HG02852 (cell line): ENCODE measurements around the gene MEX3C.

ENCODE experiments used
- ATAC-seq: cut with Tn5 transposase; IDR thresholded peaks from one replicate; pipeline ENCODE4 v1.9.1; 2021; ENCODE audit warnings: mild to moderate bottlenecking, moderate library complexity; ENCODE audit not compliant: unreplicated experiment

The MEX3C gene

DNA sequence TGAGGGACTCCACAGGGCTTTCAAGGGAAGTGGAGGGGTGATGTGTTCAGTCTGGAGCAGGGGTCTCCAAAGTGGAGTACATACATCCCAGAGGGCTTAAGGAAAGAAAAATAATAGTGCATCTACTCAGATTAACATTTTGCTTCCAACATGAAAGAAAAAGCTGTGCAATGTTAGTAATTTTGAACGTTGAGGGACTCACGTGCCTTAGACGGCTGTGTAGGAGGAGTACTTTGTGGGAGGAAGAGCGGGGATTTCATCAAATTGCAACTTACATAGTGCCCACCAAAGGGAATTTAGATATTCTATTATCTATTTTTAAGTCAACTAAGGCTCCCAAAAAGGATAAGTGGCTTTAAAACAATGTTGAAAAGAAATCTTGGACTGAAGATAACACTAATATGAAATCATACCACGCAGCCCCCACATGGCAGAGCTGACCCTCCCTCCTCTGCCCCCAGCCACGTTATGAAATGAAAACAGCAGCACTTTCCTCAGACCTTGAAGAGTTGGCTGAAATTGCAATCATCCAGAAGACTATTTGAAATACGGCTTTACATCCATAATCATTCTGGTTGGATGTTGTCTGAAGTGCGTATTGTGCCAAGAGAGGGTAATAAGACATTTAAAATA is 42.9 kb downstream of the MEX3C start:
- no peak for ATAC-seq

DNA sequence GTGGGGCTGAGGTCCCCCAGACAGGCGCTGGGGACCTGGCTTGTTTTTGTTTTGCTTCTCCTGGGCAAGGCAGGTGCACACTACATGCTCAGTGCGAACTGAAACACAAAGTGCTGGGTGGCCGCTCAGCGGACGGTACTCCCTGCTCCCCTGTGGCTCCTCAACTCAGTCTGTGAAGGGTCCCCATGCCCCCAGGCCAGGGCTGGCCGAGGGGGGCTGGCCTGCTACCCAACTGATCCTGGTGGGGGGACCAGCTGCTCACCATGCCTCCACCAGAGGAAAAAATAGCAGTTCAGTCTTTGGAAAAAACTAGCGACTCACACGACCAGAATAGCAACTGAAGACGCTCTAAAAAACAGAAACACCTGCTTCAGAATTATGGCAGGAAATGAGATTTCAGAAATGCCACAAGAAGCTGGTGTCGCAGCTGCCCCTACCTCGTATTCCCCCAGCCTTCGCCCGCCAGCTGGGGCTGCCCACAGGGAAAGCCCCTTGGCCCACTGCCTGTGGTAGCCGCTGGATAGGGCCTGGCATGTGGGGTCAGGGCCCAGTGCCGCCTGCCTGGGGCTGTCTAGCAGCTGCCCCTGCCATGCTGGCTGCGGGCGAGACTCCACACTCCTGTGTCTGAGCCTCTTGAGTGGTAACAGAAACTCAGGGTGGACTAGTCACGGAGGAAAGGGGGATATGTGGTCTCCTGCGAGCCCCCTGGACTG is 43.7 kb downstream of the MEX3C start:
- ATAC-seq, result peak; percentile 63

DNA sequence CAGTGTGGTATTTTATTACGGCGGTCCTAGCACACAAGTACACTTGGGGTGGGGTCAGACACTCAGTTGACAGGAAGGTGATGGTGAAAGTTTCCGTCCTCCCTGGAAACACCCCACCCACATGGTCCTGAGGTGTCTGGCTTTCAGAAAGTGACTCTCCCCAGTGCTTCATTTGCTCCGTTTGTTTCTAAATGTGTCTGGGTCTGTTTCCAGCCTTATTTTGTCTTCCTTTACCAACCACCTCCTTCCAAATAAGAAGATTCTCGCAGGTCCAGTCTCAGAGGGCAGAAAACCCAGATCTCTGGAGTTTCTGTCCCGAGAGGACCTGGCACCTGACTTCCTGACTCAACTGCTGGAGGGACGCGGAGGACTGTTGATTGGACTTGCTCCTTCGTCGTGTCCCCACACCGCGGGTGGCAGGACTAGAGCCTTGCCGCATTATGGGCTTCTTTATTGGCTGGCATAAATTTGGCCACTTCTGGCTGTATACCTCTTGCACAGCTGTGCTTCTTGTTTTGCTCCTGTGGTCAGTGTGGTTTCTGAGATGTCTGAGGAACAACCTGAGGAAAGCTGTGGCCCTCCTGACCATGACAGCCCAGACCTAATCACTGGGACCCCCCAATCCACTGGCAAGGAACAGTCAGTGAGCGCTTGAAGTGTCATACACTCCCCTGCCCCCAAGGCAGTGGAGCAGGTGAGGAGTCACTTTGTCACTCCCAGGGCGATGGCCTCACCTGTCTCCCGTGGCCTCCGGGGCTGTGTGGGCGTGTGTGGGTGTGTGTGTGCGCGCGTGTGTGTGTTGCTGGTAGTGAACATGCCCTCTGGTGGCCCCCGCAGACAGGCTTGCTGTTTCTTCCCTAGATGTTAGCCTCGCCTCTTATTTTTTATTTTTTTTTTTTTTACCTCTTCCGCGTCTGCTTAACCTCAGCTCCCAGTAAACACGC is 45.6 kb downstream of the MEX3C start:
- peak; percentile 43 for ATAC-seq

DNA sequence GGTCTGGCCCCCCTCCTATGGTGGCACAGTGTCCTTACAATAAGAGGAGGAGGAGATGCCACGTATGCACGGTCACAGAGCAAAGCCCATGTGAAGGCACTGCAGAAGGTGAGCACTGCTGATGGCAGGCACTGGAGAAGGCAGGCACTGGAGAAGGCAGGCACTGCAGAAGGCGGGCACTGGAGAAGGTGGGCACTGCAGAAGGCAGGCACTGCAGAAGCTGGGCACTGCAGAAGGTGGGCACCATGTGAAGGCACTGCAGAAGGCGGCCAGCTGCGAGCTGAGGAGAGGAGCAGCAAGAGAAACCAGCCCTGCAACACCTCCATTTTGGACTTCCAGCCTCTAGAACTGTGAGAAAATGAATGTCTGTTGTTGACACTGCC is 46.3 kb downstream of the MEX3C start:
- no peak for ATAC-seq

DNA sequence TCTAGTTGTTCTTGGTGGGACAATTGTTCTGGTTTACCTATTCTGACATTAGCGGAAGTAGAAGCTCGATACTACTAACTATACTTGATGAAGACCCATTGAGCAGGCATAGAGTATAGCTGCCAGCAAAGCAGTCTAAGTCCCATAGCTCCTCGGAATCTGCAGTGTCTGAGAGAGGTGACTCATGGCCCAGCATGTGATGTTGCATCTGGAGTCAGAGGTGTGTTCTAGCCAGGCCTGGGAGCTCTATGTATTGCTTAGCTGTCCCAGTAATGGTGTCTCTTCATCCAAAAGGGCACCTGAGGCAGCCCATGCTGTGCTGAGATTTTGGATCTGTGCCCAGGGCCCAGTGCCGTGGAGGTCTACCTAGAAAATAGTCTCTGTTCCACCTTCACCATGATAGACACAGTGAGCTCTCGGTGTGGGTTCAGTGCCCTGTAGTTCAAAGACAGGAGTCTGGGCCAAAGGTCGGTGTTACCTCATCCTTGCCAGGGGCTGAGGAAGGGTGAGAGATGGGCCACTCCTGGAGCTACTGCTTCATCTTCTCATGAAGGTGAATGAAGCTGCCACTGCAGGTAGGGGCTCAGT is 47.3 kb downstream of the MEX3C start:
- no peak for ATAC-seq

DNA sequence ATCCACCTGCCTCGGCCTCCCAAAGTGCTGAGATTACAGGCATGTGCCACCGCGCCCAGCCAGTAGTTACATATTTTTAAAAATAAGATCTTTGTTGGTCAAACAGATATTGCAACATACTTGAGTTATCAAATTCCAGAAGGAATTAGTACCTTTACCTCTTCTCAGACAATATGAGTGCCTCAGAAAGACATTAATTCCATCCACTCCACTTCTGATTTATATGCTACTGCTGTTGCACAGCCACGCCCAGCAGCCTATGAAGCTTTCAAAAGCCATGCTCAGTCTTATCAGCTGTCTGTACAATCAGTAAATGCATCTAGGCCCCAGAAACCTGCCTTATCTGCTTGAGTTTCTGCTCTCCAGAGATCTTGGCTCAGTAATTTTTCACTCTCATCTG is 47.8 kb downstream of the MEX3C start:
- no peak for ATAC-seq

DNA sequence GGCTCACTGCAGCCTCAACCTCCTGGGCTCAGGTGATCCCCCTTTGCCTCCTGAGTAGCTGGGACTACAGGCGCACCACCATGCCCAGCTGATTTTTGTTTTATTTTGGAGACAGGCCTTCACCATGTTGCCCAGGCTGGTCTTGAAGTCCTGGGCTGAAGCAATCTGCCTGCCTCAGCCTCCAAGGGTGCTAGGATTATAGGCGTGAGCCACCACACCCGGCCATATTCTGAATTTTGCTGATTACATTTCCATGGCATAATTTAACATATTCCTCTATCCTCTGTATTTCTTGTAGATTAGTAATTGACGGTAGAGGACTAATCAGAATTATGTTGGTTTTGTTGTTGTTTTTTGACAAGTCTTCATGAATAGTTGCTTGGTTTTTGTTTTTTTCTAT is 50.6 kb downstream of the MEX3C start:
- no peak for ATAC-seq

DNA sequence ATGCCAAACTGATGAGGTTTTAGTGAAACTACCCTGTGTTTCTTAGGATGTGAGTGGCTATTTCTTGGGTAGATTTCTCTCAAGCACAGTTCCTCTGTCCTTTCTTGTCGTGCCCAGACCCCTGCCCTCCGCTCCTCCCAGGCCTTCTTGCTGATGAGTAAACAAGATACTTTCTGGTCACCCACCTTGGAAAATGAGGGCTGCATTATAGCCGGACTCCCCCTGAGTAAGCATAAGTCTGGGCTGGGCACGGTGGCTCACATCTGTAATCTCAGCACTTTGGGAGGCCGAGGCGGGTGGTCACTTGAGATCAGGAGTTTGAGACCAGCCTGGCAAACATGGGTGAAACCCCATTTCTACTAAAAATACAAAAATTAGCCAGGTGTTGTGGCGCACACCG is 58.5 kb downstream of the MEX3C start:
- ATAC-seq, result no peak

DNA sequence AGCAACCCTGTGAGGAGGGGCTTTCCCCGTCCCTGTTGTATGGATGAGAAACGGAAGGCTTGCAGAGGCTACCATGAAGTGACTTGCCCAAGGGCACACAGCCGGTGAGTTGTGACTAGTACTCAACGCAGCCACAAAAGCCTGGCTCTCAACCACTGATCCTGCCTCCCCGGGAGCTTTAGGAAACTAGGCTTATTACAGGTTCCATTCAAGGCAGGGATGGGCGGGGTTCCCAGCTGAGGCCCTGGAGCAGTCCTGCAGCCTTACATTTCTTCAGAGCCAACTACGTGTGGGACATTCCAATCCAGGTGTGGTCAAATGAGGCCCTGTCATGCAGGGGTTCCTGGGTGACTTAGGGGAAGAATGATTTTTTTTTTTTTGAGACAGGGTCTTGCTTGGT is 59.6 kb downstream of the MEX3C start:
- ATAC-seq, result no peak

DNA sequence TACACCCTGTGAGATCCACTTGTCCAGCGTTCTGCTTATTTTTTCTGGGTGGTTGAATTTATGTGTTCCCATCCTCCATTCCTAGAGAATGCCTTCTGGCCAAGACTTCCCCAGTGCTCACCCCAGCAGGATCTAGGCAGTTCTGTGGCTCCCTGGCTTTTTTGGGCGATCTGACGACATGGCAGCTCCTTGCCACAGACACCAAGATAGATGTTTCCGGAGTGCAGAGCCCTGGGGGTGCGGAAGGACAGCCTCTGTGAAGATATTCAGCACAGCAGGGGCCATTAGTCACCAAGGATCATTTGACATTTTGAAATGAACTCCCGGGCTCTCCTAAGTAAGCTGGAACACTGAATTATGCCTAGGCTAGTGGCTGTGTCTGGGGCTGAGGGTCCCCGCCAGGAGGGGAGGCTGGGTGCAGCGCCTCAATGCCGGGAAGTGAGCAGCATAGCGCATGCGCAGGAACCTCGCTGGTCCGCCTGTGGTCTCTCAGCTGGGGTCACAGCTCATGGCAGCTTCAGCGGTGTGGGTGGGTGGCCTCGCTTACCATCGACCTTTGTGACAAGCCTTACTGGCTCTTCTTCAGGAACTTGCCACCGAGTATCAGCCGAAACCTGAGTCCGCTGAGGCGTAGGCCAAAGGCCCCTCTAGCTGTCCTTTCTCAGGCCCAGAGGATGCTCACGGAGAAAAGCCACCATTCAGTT is 60.3 kb downstream of the MEX3C start:
- no peak for ATAC-seq

DNA sequence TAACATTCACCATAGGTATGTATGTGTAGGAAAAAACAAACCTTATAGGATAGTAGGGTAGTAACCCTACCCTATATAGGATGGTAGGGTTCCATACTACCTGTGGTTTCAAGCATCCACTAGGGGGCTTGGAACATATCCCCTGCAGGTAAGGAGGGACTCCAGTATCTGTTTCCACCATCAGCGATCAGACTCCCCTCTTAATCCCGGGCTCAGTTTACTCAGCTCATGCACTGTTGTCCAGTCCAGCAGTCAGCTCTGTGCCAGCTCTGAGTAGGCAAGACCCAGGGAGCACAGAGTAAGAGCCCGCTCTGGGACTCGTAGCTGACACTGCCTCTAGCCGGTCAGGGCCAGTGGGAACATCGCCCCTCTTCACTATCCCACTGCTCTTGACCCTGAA is 61.7 kb downstream of the MEX3C start:
- no peak for ATAC-seq

DNA sequence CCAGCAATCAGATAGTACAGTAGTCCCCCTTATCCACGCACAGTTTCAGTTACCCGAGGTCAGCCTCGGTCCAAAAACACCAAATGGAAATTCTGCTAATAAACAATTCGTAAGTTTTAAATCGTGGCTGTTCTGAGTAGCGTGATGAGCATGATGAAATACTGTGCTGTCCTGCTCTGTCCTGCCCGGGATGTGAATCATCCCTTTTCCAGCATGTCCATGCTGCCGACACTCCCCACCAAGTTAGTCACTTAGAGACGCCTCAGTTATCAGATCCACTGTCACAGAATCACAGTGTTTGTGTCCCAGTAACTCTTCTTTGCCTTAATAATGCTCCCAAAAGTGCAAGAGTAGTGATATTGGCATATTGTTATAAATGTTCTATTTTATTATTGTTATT is 62.1 kb downstream of the MEX3C start:
- no peak for ATAC-seq

DNA sequence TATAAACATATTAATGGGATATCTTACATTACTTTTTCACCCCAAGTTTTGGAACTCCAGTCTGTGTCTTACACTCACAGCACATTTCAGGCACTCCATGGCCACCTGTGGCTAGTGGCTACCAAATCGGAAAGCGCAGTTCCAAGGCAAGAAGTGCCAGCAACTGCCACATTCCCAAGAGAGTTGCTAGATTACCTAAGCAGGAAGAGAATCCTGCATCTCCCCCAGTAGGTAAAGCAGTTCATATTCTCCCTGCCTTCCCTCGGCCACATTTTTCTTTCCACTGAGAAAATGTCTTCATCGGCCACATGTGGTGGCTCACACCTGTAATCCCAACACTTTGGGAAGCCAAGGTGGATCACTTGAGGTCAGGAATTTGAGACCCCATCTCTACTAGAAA is 62.8 kb downstream of the MEX3C start:
- no peak for ATAC-seq

DNA sequence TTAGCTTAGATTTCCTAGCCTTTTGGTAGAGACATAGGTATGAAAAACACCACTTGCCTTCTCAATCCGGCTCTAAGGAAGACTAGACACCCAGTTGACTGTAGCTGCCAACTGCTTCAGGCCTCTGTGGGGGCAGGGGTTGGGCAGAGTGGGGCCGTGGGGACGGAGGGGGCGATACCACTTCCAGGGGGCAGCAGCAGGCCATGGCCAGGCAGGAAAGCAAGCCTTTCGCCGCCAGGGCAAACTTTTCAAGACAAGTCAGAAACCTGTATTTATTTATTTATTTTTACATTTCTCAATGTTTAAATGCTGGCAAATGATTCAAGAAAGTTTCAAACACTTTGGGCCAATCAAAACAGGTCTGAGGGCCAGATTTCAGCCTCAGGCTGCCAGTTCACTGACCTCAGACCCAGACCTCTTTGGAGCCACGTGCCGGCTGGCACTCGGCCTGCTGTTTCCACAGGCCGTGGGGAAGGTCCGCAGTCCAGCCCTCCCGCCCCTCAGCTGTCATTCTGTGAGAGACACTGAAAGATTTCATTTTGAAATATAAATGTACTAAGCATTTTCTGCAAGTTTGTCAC is 63.8 kb downstream of the MEX3C start:
- no peak for ATAC-seq

DNA sequence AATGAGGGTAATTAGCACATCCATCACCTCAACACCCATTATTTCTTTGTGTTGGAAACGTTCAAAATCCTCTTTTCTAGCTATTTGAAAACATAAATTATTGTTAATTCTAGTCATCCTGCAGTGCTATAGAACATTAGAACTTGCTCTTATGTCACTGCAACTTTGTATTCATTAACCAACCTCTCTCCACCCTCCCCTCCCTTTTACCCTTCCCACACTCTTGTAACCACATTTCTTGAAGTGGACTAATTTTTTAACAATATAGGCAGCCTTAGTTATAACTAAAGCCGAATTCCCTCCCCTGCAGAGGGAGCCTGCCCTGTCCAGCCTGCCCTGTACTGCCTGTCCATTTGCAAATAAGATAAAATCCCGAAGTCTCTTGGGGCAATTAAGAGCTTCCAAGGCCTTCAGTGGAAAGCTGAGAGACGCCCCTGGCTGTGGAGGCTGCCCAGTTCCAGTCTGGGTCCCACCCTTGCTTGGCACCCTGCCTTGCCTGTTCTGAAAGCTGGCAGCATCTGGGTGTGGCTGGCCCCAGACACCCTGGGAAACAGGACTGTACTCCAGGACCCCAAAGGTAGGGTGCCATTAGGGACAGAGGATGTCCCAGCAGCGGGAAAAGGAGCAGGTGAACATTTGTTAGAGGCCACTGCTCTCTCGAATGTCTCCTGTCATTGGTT is 65.1 kb downstream of the MEX3C start:
- no peak for ATAC-seq

DNA sequence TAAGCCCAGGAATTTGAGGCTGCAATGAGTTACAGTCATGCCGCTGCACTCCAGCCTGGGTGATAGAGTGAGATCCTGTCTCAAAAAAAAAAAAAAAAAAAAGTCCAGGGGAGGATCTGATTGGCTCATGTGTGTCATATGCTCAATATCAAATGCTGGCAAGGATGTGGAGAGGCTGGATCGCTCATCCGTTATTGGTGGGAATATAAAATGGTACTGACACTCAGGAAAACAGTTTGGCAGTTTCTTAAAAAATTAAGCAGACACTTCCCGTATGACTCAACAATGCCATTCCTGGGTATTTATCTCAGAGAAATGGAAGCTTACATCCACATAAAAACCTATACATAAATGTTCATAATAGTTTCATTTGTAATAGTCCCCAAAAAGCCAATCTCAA is 68.9 kb downstream of the MEX3C start:
- no peak for ATAC-seq

DNA sequence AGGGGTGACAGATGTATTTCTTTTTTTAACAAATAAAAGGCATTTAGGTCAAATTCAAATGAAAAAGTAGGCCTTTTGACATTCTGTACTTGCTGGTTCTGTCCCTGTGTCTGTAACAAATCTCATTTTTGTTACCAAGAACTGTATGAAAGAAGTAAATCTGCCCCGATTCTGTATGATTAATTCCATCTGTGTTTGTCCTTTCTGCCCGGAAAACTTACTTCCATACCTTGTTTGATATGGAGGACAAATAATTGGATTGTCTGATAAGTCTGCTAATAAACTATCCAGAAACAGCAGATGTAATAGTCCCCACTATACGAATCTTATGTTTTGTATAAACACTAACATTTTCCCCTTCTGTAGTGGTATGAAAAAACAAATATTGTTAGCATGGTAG is 69.8 kb downstream of the MEX3C start:
- ATAC-seq, result no peak

DNA sequence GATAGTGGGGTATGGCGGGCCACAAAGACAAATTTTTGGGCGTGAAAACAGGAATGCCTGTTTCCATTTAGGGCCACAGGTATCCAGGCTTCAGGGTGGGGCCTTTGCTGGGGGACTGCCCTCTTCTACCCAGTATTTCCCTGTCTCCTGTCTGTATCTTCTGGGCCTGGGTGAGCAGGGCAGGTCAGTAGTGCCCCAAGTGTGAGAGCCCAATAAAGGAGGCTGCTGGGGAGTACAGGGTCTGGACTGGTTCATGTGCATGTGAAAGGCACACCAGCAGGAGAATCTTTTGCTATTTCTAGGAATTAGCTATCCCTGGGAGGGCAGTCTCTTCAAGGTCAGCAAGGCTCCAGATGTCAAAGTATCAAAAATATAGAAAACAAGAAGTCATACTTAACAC is 71.5 kb downstream of the MEX3C start:
- ATAC-seq, result no peak
